ENCODE measurements around the gene ALCAM.

The ALCAM gene

DNA sequence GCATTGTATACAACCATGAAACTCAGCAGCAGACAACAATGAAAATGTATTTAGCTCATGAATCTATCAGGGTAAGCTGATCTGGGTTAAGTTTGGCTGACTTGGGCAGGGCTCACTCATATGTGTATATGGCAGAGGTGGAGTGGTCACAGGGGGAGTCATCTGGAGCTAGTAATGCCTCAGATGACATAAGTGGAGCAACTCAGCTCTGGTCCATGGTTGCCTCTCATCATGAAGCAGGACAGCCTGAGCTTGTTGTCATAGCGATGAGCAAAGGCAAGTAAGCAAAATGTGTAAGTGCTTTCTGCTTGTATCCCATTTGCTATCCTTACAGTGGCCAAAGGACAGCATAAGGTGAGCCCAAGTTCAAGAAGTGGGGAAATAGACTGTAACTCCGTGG is 64.5 kb downstream of the ALCAM start:
- no peak for DNase-seq

- no peak for DNase-seq
These were observed 68.6 kb downstream of the ALCAM start for GRCh38 chr3:105435277-105435676.

DNA sequence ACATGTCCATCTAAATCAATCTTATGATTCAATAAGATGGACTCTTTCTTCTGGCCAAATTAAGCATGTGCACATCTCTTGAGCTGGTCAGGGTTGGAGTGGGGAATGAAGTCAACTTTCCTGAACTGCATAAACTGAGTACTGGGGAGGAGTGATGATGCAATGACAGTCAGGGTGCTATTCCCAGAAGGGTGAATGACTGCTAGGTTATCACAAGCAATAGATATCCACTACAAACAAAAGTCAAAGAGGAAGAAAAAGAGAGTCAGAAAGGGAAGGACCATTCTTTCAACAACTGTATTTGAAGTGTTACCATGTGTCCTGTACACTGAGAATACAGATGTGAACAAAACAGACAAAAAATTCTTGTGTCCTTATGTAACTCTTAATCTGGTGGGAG is 70.0 kb downstream of the ALCAM start:
- no peak for DNase-seq

DNA sequence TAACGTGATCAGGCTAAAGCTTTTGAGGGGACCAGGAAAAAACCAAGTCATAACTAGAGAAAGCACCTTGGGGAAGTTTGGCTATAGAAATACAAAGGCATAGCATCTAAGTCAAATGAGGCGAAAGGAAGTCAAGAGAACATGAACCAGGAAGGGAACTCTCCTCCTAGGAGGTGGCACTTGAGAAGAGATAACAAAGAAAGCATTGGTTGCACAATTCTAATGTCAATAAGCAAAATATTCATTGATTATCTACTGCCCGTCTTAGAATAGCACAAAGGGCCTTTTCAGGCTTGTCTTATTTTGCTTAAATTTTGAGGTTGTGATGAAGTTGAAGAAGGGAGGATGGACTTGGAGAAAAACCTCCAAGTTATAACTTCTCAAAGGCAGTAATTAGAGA is 73.4 kb downstream of the ALCAM start:
- no peak for DNase-seq

DNA sequence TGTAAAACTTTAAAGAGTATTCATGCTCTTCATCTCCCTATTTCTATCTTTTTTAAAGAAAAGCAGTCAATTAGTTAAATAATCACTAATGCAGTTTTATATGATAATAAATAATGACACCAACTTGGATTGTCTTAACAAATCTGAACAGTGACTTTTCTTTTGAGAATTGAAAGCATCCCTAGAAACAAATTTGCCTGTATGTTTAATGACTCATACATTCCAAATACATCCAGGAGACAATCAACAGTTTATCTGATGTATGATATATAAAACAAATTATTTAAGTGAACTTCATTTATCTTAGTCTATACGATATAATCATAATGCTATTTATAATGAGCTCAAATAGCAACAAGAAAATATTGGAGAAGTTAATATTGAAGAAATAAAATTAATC is 78.0 kb downstream of the ALCAM start:
- no peak for DNase-seq

GRCh38 chr3:105448338-105448982 is 81.8 kb downstream of the ALCAM start:
- no peak for DNase-seq

DNA sequence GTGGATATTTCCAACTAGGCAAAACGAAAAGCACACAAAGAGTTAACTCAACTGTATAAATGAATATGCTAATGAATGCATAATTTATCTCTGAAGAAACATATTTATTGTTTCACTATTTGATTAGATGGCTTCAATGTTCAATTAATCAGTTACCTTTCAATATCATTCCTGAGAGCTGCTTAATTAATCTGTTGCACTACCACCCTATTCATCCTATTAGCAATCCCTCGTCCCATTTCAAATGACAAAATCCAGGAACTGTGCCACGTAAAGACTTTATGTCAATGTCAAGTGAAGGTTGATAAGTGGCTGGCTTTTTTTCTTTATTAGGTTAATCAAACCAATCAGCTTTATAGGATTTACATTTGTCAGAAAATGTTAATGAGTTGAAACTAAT is 82.7 kb downstream of the ALCAM start:
- no peak for DNase-seq

GRCh38 chr3:105456017-105456416 is 89.3 kb downstream of the ALCAM start:
- no peak for DNase-seq

GRCh38 chr3:105458518-105459215 is 92.0 kb downstream of the ALCAM start:
- DNase-seq = no peak

GRCh38 chr3:105459566-105460290 is 93.0 kb downstream of the ALCAM start:
- DNase-seq = no peak

- DNase-seq = no peak
These were observed 96.9 kb downstream of the ALCAM start for GRCh38 chr3:105463620-105464019.

- no peak for DNase-seq
These were observed 98.6 kb downstream of the ALCAM start for GRCh38 chr3:105465251-105465853.

GRCh38 chr3:105466072-105466471 is 99.4 kb downstream of the ALCAM start:
- DNase-seq = no peak

DNA sequence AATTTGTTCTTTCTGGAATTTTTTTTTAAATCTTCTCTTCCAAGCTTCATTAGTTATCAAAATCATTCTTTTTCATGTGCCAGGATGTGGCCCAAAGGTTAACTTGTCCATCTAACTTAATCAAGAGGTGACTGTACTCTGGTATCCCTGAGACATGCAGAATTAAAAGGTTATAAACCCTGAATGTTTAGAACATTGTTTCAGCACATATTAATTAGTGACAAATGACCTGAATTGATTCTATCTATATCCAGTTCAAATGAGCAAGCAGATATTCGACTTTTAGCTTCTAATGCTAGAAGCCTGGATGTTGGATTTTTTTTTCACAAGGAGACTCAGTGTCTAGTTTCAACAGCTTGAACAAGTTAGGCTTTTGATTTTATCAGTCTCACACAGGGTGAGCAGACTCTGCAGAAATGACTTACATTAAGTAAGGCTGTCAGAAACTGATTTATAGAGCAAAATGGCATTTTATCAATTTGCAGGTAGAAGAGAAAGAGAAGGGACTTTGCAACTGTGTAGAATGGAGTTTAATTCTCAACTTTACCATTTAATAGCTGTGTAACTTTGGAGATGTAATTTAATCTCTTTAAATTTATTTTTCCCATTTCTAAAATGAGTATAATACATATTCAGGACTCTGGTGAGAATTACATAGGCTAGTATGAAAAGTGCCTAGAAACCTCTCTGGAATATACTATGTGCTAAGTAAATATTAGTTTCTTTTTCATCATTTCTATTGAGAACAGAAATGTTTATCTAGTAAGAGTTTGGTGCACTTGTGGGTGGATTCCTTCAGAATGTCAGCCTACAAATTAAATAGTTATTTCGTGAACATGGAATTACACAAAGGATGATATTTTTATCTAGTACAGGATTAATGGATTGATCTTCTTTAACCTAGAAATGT is 100.0 kb downstream of the ALCAM start:
- DNase-seq = no peak

DNA sequence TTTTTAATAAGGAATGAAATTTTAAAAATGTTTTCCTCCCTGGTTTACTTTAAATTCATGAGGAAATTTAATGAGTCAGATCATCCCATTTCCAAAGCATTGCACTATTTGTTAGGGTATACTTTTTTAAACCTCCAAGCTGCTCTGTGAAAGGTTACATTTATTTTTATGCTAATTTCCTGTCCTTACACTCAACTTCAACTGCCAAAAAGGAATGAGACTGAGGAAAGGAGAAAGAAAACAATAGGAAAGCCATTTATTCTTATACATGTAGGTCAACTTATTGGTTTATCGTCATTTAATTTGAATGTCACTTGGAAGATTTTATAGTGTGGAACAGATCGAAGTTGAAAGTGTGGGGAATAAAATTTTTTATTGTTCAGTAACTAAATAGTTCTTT is 104.1 kb downstream of the ALCAM start:
- no peak for DNase-seq

GRCh38 chr3:105473521-105474223 is 107.0 kb downstream of the ALCAM start:
- DNase-seq = no peak

DNA sequence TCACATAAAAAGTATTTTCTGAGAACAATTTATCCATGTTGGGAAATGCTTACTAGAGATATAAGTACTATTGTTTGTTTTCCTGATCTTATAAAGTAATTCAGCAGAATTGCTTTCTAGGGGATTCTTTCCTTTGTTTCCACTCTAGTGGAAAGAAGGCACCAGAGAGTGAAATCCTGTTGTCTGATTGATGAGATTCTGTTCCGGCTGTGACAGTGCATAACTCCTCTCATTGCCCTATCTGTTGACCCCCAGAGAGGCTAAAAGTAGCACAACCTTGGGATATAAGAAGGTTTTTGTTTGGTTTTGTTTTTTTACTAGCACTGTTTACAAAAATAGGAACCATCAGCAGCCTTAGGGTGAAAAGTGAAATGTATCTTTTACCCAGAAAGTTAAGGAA is 114.1 kb downstream of the ALCAM start:
- DNase-seq = no peak

DNA sequence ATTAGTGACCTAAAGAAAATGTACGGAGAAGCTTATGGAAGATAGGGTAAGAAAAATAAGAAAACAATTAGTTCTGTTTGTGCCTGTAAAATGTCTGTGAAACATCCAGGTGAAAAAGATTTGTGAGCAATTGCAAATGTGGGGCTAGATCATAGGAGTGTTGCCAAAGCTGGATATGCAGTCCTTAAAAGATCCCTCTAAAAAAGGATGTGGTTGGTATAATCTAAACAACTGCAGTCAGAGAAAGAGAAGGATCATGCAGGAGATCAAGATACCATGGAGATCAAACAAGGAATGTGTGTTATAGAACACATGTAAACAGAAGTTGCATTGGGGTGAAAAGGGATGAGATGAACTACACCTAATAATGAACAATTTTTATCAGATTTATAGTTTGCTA is 116.8 kb downstream of the ALCAM start:
- DNase-seq = no peak

- no peak for DNase-seq
These were observed 123.3 kb downstream of the ALCAM start for GRCh38 chr3:105490045-105490444.

- DNase-seq = no peak
These were observed 126.7 kb downstream of the ALCAM start for GRCh38 chr3:105493305-105493892.

GRCh38 chr3:105495021-105495420 is 128.3 kb downstream of the ALCAM start:
- no peak for DNase-seq

GRCh38 chr3:105496343-105496742 is 129.6 kb downstream of the ALCAM start:
- DNase-seq = no peak

Measured in CD4-positive, alpha-beta T cell treated with Interleukin-15 for 1 hour (primary cell).